SJSA1 (cell line): ENCODE measurements around the gene DDX56. TPM values are rescaled to one million over a fixed set of nuclear protein-coding genes. Genes with fewer than 3 reads are reported as not detected.
A peak's percentile ranks its signal among the peaks of the same experiment; 100 is the strongest.
"Not testable (repeated sequence)": the region's sequence is repeated elsewhere in the genome, so short reads cannot be mapped to it uniquely, and the experiment has no call there.

ENCODE experiments used
- DNase-seq, 2 experiments: peaks; one replicate each; pipeline ENCODE4 v3.0.0-alpha.2; 2015 to 2020; ENCODE audit warnings: low spot score in 2 of 2, low read depth in 1 of 2
- H3K27ac ChIP-seq: fragments of 250-450 bp; sonication (Bioruptor Pico); 2 replicates; pipeline ENCODE4 v1.5.1; 2020; ENCODE audit warnings: mild to moderate bottlenecking, moderate library complexity
- H3K27me3 ChIP-seq: fragments of 250-450 bp; sonication (Bioruptor Pico); replicated peaks from 2 replicates; pipeline ENCODE4 v1.5.1; 2020; ENCODE audit warnings: mild to moderate bottlenecking, moderate library complexity
- H3K36me3 ChIP-seq: fragments of 250-450 bp; sonication (Bioruptor Pico); 2 replicates; pipeline ENCODE4 v1.5.1; 2020; ENCODE audit warnings: mild to moderate bottlenecking
- H3K4me1 ChIP-seq: fragments of 250-450 bp; sonication (Bioruptor Pico); replicated peaks from 2 replicates; pipeline ENCODE4 v1.6.1; 2021; ENCODE audit warnings: mild to moderate bottlenecking
- H3K4me3 ChIP-seq: fragments of 250-450 bp; sonication (Bioruptor Pico); 2 replicates; pipeline ENCODE4 v1.5.1; 2020; ENCODE audit warnings: mild to moderate bottlenecking
- H3K9me3 ChIP-seq: fragments of 250-450 bp; sonication (Bioruptor Pico); replicated peaks from 2 replicates; pipeline ENCODE4 v1.5.1; 2020; ENCODE audit warnings: mild to moderate bottlenecking
- total RNA-seq: library from RNA; depleted of rRNA; stranded (reverse); fragments of >200 nt; shearing (Covaris generic); gene quantifications from 2 replicates; pipeline ENCODE4 v1.2.3, GENCODE V29; 2014

The DDX56 gene
- total RNA-seq, 1 experiment from 2014 or later: 72.3 TPM

DNA sequence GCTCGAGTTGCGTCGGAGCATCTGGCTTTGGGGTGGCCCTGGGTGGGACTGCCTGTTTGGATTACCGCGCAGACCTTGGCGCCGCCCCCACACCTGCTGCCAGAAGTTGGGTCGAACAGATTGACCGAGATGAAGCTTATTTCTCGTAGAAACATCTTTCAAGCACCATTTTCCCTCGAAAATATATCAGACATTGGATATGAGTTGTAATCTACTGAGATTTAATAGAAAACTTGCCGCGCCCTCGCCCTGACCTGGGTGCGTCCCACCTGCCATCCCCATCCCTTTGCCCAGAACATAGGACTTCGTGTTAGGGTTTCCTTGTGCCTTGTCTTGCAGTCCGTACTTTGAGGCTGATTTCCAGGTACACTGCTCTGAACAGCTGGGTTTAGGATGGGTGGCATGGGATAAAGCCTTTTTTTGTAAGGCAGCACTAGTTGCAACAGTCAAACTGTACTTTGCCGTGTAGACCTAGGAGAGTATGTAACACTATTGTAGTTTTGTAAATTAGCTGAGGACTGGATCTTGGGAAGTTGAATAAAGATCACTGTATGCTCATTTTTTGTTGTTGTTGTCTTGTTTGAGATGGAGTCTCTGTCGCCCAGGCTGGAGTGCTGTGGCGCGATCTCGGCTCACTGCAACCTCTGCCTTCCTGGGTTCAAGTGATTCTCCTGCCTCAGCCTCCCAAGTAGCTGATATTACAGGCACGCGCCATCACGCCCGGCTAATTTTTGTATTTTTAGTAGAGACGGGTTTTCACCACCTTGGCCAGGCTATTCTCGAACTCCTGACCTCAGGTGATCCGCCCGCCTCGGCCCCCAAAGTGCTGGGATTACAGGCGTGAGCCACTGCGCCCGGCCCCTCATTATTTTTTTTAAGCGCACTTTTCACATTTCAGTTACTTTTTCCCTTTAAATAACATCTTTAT, 33.7 kb upstream of the DDX56 start:
- H3K4me1 ChIP-seq: peaks cover 35% of the 10 kb centered on the region
- peak overlapping the region; percentile 42; the same call in 1 of the 2 replicates for H3K27ac ChIP-seq
- peak overlapping the region; percentile 91 for H3K4me3 ChIP-seq
- no peak for DNase-seq
- 0 out of 2 replicates have a peak, but pooled peaks cover 3% of the 10 kb centered on the region for H3K27me3 ChIP-seq
- H3K9me3 ChIP-seq: no peaks in the 10 kb centered on the region
- peaks cover 12% of the 10 kb centered on the region for H3K36me3 ChIP-seq

GRCh38 chr7:44606341-44607140, 32.8 kb upstream of the DDX56 start, which contains the start of gene OGDH:
Gene OGDH, plus strand, starts transcription at chr7:44606627. Its CDS starts 17,717 bp downstream, at chr7:44624344.
- no peaks in the 10 kb centered on the region for H3K9me3 ChIP-seq
- H3K36me3 ChIP-seq: peaks cover 12% of the 10 kb centered on the region
- peak within 1 kb of the TSS; percentile 77 for H3K27ac ChIP-seq
- 0 out of 2 replicates have a peak, but pooled peaks cover 3% of the 10 kb centered on the region for H3K27me3 ChIP-seq
- peak; percentile 99 to 100 for DNase-seq
- peak within 1 kb of the TSS; percentile 91 for H3K4me3 ChIP-seq
- H3K4me1 ChIP-seq: peaks cover 35% of the 10 kb centered on the region

DNA sequence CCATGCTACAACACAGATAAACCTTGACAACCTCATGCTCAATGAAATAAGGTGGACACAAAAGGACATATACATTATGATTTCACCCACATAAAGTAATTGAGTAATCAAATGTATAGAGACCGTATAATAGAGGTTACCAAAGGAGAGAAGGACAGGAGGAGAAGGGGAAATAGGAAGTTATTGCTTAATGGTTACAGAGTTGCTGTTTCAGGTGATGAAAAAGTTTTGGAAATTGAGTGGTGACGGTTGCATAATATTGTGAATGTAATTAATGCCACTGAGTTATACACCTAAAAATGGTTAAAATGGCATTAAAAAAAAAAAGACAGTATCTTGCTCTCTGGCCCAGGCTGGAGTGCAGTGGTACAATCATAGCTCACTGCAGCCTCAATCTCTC, 31.2 kb upstream of the DDX56 start:
- H3K9me3 ChIP-seq: no peaks in the 10 kb centered on the region
- no peak for DNase-seq
- H3K4me1 ChIP-seq: peaks cover 32% of the 10 kb centered on the region
- peaks cover 12% of the 10 kb centered on the region for H3K36me3 ChIP-seq
- H3K27ac ChIP-seq: no peak overlapping the region
- no peak overlapping the region for H3K4me3 ChIP-seq
- H3K27me3 ChIP-seq: 0 out of 2 replicates have a peak, but pooled peaks cover 3% of the 10 kb centered on the region

- no peak overlapping the region for H3K4me3 ChIP-seq
- DNase-seq: no peak
- no peaks in the 10 kb centered on the region for H3K9me3 ChIP-seq
- no peaks in the 10 kb centered on the region for H3K27me3 ChIP-seq
- peaks cover 17% of the 10 kb centered on the region for H3K4me1 ChIP-seq
- H3K36me3 ChIP-seq: peaks cover 10% of the 10 kb centered on the region
- no peak overlapping the region for H3K27ac ChIP-seq
These were observed 29.5 kb upstream of the DDX56 start for GRCh38 chr7:44603193-44603592.

DNA sequence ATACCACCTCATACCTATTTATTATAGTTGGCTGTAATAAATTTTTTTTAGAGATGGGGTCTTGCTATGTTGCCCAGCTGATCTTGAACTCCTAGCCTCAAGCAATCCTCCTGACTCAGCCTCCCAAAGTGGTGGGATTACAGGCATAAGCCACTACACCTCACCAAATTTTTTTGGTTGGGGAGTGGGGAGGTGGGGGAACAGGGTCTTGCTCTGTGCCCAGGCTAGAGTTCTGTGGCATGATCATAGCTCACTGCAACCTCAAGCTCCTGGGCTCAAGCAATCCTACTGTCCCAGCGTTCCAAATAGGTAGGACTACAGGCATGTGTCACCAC, 28.8 kb upstream of the DDX56 start:
- H3K9me3 ChIP-seq: no peaks in the 10 kb centered on the region
- H3K4me3 ChIP-seq: no peak overlapping the region
- no peak for DNase-seq
- no peak overlapping the region for H3K27ac ChIP-seq
- H3K4me1 ChIP-seq: peaks cover 10% of the 10 kb centered on the region
- H3K27me3 ChIP-seq: no peaks in the 10 kb centered on the region
- peaks cover 5% of the 10 kb centered on the region; the same call in 1 of the 2 replicates for H3K36me3 ChIP-seq

DNA sequence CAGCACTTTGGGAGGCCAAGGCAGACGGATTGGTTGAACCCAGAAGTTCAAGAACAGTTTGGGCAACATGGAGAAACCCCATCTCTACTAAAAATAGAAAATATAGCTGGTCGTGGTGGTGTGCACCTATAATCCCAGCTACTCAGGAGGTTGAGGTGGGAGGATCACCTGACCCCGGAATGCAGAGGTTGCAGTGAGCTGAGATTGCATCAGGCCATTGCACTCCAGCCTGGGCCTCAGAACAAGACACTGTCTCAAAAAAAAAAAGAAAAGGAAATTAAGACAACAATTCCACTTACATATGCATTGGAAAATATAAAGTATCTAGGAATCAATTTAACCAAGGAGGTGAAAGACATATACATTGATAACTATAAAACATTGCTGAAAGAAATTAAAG, 25.5 kb upstream of the DDX56 start:
- Histone ChIP-seq H3K9me3 (no peaks in the 10 kb centered on the region), H3K27me3 (no peaks in the 10 kb centered on the region), H3K4me3 (no peak overlapping the region), H3K27ac (no peak overlapping the region), H3K36me3 (no peaks in the 10 kb centered on the region), H3K4me1 (no peaks in the 10 kb centered on the region)
- DNase-seq: no peak

DNA sequence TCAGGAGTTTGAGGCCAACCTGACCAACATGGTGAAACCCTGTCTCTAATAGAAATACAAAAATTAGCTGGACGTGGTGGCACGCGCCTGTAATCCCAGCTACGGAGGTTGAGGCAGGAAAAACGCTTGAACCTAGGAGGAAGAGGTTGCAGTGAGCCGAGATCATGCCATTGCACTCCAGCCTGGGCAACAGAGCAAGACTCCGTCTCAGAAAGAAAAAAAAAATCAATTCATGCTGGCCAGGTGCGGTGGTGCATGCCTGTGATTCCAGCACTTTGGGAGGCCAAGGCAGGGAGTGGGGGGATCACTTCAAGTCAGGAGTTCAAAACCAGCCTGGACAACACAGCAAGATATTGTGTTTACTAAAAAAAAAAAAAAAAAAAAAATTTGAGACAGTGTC, 23.5 kb upstream of the DDX56 start:
- not testable (repeated sequence) for H3K27me3 ChIP-seq, H3K4me3 ChIP-seq, H3K4me1 ChIP-seq, H3K9me3 ChIP-seq, H3K27ac ChIP-seq, H3K36me3 ChIP-seq, DNase-seq

- no peak for DNase-seq
- Histone ChIP-seq H3K36me3 (no peaks in the 10 kb centered on the region), H3K4me1 (no peaks in the 10 kb centered on the region), H3K9me3 (no peaks in the 10 kb centered on the region), H3K27me3 (no peaks in the 10 kb centered on the region), H3K27ac (no peak overlapping the region), H3K4me3 (no peak overlapping the region)
These were observed 22.4 kb upstream of the DDX56 start for GRCh38 chr7:44595934-44596635.

- DNase-seq: no peak
- H3K27ac ChIP-seq: no peak overlapping the region
- H3K27me3 ChIP-seq: no peaks in the 10 kb centered on the region
- no peak overlapping the region for H3K4me3 ChIP-seq
- H3K36me3 ChIP-seq: no peaks in the 10 kb centered on the region
- H3K9me3 ChIP-seq: no peaks in the 10 kb centered on the region
- no peaks in the 10 kb centered on the region for H3K4me1 ChIP-seq
These were observed 17.2 kb upstream of the DDX56 start for GRCh38 chr7:44590910-44591309.

- Histone ChIP-seq H3K4me1 (peaks cover 1% of the 10 kb centered on the region), H3K36me3 (no peaks in the 10 kb centered on the region), H3K27ac (no peak overlapping the region), H3K9me3 (no peaks in the 10 kb centered on the region), H3K27me3 (no peaks in the 10 kb centered on the region), H3K4me3 (no peak overlapping the region)
- DNase-seq: peak in 1 of 2 experiments; percentile 62
These were observed 14.4 kb upstream of the DDX56 start for GRCh38 chr7:44587843-44588711.

- DNase-seq: no peak
- H3K27me3 ChIP-seq: no peaks in the 10 kb centered on the region
- H3K4me3 ChIP-seq: peak overlapping the region; percentile 64
- no peak overlapping the region for H3K27ac ChIP-seq
- no peaks in the 10 kb centered on the region for H3K9me3 ChIP-seq
- peaks cover 28% of the 10 kb centered on the region for H3K36me3 ChIP-seq
- H3K4me1 ChIP-seq: peaks cover 19% of the 10 kb centered on the region
These were observed 9.6 kb upstream of the DDX56 start for GRCh38 chr7:44583146-44583865.

- no peaks in the 10 kb centered on the region for H3K9me3 ChIP-seq
- DNase-seq: peak; percentile 97 to 100
- H3K36me3 ChIP-seq: peaks cover 35% of the 10 kb centered on the region
- H3K27me3 ChIP-seq: no peaks in the 10 kb centered on the region
- peak within 1 kb of the TSS; percentile 64 for H3K4me3 ChIP-seq
- H3K27ac ChIP-seq: peak within 1 kb of the TSS; percentile 46
- peaks cover 19% of the 10 kb centered on the region for H3K4me1 ChIP-seq
These were observed 8.3 kb upstream of the DDX56 start, which contains the start of gene TMED4 for GRCh38 chr7:44581879-44582603. Gene TMED4, minus strand, starts transcription at chr7:44582231. Its CDS starts 25 bp downstream, at chr7:44582206.
